Trophoblast cell (in vitro differentiated cells and primary cell): Measurements from ENCODE around the gene SETD9.

Experiments
- DNase-seq, 2 donors: peaks; one replicate each; pipeline ENCODE4 v3.0.0-alpha.2; 2016
- H2AFZ ChIP-seq: 2 replicates; pipeline ENCODE4 v1.6.1; 2013; ENCODE audit warnings: low read length, moderate library complexity, mild to moderate bottlenecking; ENCODE audit not compliant: insufficient read depth, poor library complexity
- H2AK5ac ChIP-seq: 2 replicates; pipeline ENCODE4 v1.6.1; 2013; ENCODE audit warnings: mild to moderate bottlenecking, low read length
- H2BK120ac ChIP-seq: 2 replicates; pipeline ENCODE4 v1.6.1; 2013; ENCODE audit warnings: low read length, mild to moderate bottlenecking, moderate library complexity; ENCODE audit not compliant: insufficient read depth, poor library complexity
- H2BK12ac ChIP-seq: 2 replicates; pipeline ENCODE4 v1.6.1; 2013; ENCODE audit warnings: mild to moderate bottlenecking, low read length, moderate library complexity
- H2BK5ac ChIP-seq: 2 replicates; pipeline ENCODE4 v1.6.1; 2013; ENCODE audit warnings: low read length, low read depth, moderate library complexity, mild to moderate bottlenecking; ENCODE audit not compliant: poor library complexity
- H3K14ac ChIP-seq: 2 replicates; pipeline ENCODE4 v1.6.1; 2013; ENCODE audit warnings: mild to moderate bottlenecking, low read length
- H3K18ac ChIP-seq: 2 replicates; pipeline ENCODE4 v1.6.1; 2013; ENCODE audit warnings: mild to moderate bottlenecking, low read length
- H3K23ac ChIP-seq: 2 replicates; pipeline ENCODE4 v1.6.1; 2013; ENCODE audit warnings: low read length
- H3K27ac ChIP-seq: 2 replicates; pipeline ENCODE4 v1.5.1; 2013; ENCODE audit warnings: low read depth, mild to moderate bottlenecking, inconsistent platforms, low read length, moderate library complexity
- H3K27me3 ChIP-seq: 2 replicates; pipeline ENCODE4 v1.6.1; 2013; ENCODE audit warnings: inconsistent platforms, mild to moderate bottlenecking, low read length, moderate library complexity; ENCODE audit not compliant: insufficient read depth
- H3K36me3 ChIP-seq, 2 experiments: 1 replicate in 1 of 2; 2 replicates in 1 of 2; pipeline ENCODE4 v1.6.1; 2013; ENCODE audit warnings: low read length in 2 of 2, mild to moderate bottlenecking in 2 of 2, moderate library complexity in 1 of 2; ENCODE audit not compliant: insufficient read depth in 2 of 2, control insufficient read depth in 1 of 2
- H3K4ac ChIP-seq: 2 replicates; pipeline ENCODE4 v1.6.1; 2013; ENCODE audit warnings: low read depth, mild to moderate bottlenecking, low read length, moderate library complexity
- H3K4me1 ChIP-seq, 2 experiments: 1 replicate in 1 of 2; 2 replicates in 1 of 2; pipeline ENCODE4 v1.6.1; 2013; ENCODE audit warnings: low read length in 2 of 2, mild to moderate bottlenecking in 2 of 2, moderate library complexity in 1 of 2; ENCODE audit not compliant: insufficient read depth in 2 of 2, control insufficient read depth in 1 of 2
- H3K4me2 ChIP-seq: 2 replicates; pipeline ENCODE4 v1.6.1; 2013; ENCODE audit warnings: inconsistent platforms, mild to moderate bottlenecking, low read length, moderate library complexity
- H3K4me3 ChIP-seq: 2 replicates; pipeline ENCODE4 v1.5.1; 2013; ENCODE audit warnings: mild to moderate bottlenecking, low read depth, low read length, inconsistent platforms
- H3K79me1 ChIP-seq: one replicate; pipeline ENCODE4 v1.6.1; 2013; ENCODE audit warnings: low read length
- H3K79me2 ChIP-seq: 2 replicates; pipeline ENCODE4 v1.6.1; 2013; ENCODE audit warnings: low read length, mild to moderate bottlenecking; ENCODE audit not compliant: control insufficient read depth, insufficient read depth, poor library complexity
- H3K9ac ChIP-seq: 2 replicates; pipeline ENCODE4 v1.6.1; 2013; ENCODE audit warnings: mild to moderate bottlenecking, low read length
- H3K9me3 ChIP-seq: 2 replicates; pipeline ENCODE4 v1.6.1; 2013; ENCODE audit warnings: low read depth, mild to moderate bottlenecking, control low read depth, inconsistent platforms, low read length; ENCODE audit not compliant: insufficient read depth
- H4K12ac ChIP-seq: 2 replicates; pipeline ENCODE4 v1.6.1; 2013; ENCODE audit warnings: low read depth, mild to moderate bottlenecking, low read length, moderate library complexity
- H4K8ac ChIP-seq: 2 replicates; pipeline ENCODE4 v1.6.1; 2013; ENCODE audit warnings: low read depth, mild to moderate bottlenecking, low read length, moderate library complexity
- H4K91ac ChIP-seq: one replicate; pipeline ENCODE4 v1.6.1; 2013; ENCODE audit warnings: low read depth, mild to moderate bottlenecking, low read length, moderate library complexity
- WGBS: extraction: QIAGEN DNeasy Blood & Tissue Kit; methylation state at CpG from one replicate; pipeline ENCODE4 v1.1.7; 2013; ENCODE audit warnings: missing lambda C conversion rate; ENCODE audit not compliant: insufficient read length, insufficient coverage; ENCODE audit errors: extremely low coverage; 5-methylcytosine and 5-hydroxymethylcytosine counted together

Gene SETD9

DNA sequence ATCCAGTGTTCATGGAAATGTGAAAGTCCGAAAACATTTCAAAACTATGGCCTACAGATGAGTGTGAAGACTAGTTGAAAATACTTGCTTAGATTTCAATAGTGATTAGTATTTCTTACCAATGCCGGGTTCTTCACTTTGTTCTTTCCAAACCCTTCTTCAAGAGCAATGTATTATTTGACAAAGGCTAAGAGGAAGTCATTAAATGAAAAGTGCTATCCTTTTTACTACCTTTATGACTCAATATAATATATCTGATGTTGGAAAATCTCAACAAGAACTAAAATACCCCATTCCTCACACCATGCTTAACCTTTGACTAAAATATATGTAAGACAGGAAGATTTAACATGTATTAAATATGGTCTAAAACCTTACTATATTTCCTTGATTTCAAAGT is 49.2 kb downstream of the SETD9 start:
- Histone ChIP-seq H3K14ac (no peak overlapping the region), H3K79me1 (no peaks in the 10 kb centered on the region), H3K9ac (no peak overlapping the region), H2AFZ (no peak overlapping the region), H2BK5ac (no peak overlapping the region), H3K23ac (no peak overlapping the region), H3K36me3 (no peaks in the 10 kb centered on the region), H2BK120ac (no peak overlapping the region), H2BK12ac (no peak overlapping the region), H3K79me2 (no peaks in the 10 kb centered on the region), H3K18ac (no peak overlapping the region), H3K4me2 (no peak overlapping the region), H4K91ac (no peak overlapping the region), H2AK5ac (no peak overlapping the region), H3K4ac (no peak overlapping the region), H3K27ac (no peak overlapping the region), H3K9me3 (no peaks in the 10 kb centered on the region), H3K4me3 (no peak overlapping the region), H3K27me3 (no peaks in the 10 kb centered on the region), H4K12ac (no peak overlapping the region), H3K4me1 (peaks cover 0 to 2% of the 10 kb centered on the region in 2 experiments), H4K8ac (no peak overlapping the region)
- DNase-seq, result no peak
- no CpG with 5 or more reads among the region's 2 CpGs for WGBS

DNA sequence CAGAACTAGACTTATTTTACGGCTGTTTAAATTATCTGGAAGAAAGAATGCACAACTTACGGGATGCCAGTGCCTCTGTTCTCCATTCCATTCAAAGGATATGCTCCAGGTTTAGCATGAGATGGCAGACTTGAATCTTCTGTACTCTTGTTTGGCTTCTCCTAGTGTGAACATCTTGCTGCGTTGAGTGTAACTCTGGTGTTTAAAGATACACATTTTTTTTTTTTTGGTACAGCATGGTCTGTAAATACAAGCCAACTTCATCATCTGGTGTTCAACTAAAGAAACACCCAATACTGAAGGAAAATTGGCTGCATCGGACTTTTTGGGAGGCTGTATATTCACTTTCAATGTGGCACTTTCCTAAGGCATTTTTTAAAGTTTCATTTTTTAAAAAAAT is 49.9 kb downstream of the SETD9 start:
- H3K79me2 ChIP-seq, result no peaks in the 10 kb centered on the region
- no peaks in the 10 kb centered on the region for H3K9me3 ChIP-seq
- no peak overlapping the region for H4K12ac ChIP-seq
- no peak overlapping the region for H3K9ac ChIP-seq
- no peak overlapping the region for H3K23ac ChIP-seq
- H2AK5ac ChIP-seq, result no peak overlapping the region
- peaks cover 0 to 2% of the 10 kb centered on the region in 2 experiments for H3K4me1 ChIP-seq
- H3K79me1 ChIP-seq, result no peaks in the 10 kb centered on the region
- no peak overlapping the region for H3K14ac ChIP-seq
- DNase-seq, result no peak
- no peak overlapping the region for H3K27ac ChIP-seq
- H2BK120ac ChIP-seq, result no peak overlapping the region
- H3K4me3 ChIP-seq, result no peak overlapping the region
- no peaks in the 10 kb centered on the region for H3K27me3 ChIP-seq
- H4K91ac ChIP-seq, result no peak overlapping the region
- H3K4me2 ChIP-seq, result no peak overlapping the region
- no peak overlapping the region for H3K18ac ChIP-seq
- H2AFZ ChIP-seq, result no peak overlapping the region
- no peak overlapping the region for H3K4ac ChIP-seq
- H2BK12ac ChIP-seq, result no peak overlapping the region
- H4K8ac ChIP-seq, result no peak overlapping the region
- WGBS, result no CpG with 5 or more reads among the region's 4 CpGs
- no peaks in the 10 kb centered on the region for H3K36me3 ChIP-seq
- H2BK5ac ChIP-seq, result no peak overlapping the region

DNA sequence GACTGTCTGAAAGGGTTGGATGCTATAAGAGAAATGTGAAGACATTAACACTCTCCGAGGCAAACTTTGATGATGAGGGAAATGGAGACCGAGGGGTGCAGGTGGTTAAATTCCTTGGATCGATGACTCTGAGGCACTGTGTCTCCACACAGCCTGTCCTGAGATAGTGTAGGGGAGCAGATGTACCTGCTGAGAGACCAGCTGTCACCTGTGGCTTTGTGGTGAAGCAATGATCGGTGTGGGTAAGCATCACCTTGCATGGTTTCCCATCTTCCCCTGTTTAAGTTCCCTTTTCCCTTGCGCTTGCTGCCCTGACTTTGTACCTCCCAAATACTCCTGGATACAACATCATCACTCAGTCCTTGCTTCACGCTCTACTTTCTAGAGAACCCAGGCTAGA is 52.4 kb downstream of the SETD9 start:
- Histone ChIP-seq H3K9me3 (no peaks in the 10 kb centered on the region), H2BK120ac (no peak overlapping the region), H3K4me2 (no peak overlapping the region), H2BK5ac (no peak overlapping the region), H3K4me1 (peaks cover 0 to 2% of the 10 kb centered on the region in 2 experiments), H3K4me3 (no peak overlapping the region), H4K91ac (no peak overlapping the region), H3K14ac (no peak overlapping the region), H3K79me2 (no peaks in the 10 kb centered on the region), H3K18ac (no peak overlapping the region), H4K12ac (no peak overlapping the region), H4K8ac (no peak overlapping the region), H3K27ac (no peak overlapping the region), H3K4ac (no peak overlapping the region), H3K36me3 (no peaks in the 10 kb centered on the region), H3K27me3 (no peaks in the 10 kb centered on the region), H2BK12ac (no peak overlapping the region), H3K79me1 (no peaks in the 10 kb centered on the region), H3K9ac (no peak overlapping the region), H2AFZ (no peak overlapping the region), H3K23ac (no peak overlapping the region), H2AK5ac (no peak overlapping the region)
- no CpG with 5 or more reads among the region's 6 CpGs for WGBS
- no peak for DNase-seq

DNA sequence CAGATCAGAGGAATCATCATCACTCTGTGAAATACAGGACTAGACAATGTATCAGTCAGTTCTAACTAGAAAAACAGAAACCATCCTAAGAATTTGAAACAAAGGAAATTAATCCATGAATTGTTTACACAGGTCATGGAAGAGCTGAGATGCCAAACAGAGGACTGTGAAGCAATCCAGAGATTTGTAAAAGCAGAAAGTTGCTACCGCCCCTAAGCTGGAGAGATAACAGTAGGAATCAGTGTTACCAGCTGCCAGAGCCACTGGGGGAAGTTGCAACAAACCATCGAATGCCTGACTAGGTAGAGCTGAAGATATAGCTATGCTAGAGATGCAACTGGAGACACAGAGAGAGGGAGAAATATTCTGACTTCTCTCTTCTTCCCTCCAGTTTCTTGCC is 52.9 kb downstream of the SETD9 start:
- H3K27ac ChIP-seq, result no peak overlapping the region
- H4K8ac ChIP-seq, result no peak overlapping the region
- no peak overlapping the region for H2AK5ac ChIP-seq
- H3K9ac ChIP-seq, result no peak overlapping the region
- H3K4me3 ChIP-seq, result no peak overlapping the region
- no peak overlapping the region for H3K23ac ChIP-seq
- no peaks in the 10 kb centered on the region for H3K27me3 ChIP-seq
- no peak overlapping the region for H3K4ac ChIP-seq
- no peak for DNase-seq
- no peak overlapping the region for H3K14ac ChIP-seq
- H4K12ac ChIP-seq, result no peak overlapping the region
- H3K79me1 ChIP-seq, result no peaks in the 10 kb centered on the region
- no peak overlapping the region for H4K91ac ChIP-seq
- H3K79me2 ChIP-seq, result no peaks in the 10 kb centered on the region
- H2AFZ ChIP-seq, result no peak overlapping the region
- no peaks in the 10 kb centered on the region for H3K9me3 ChIP-seq
- WGBS, result no CpG with 5 or more reads among the region's 2 CpGs
- H3K4me2 ChIP-seq, result no peak overlapping the region
- H2BK12ac ChIP-seq, result no peak overlapping the region
- no peak overlapping the region for H3K18ac ChIP-seq
- no peak overlapping the region for H2BK120ac ChIP-seq
- H3K36me3 ChIP-seq, result no peaks in the 10 kb centered on the region
- H3K4me1 ChIP-seq, result peaks cover 0 to 2% of the 10 kb centered on the region in 2 experiments
- H2BK5ac ChIP-seq, result no peak overlapping the region
